HepG2 (cell line): ENCODE measurements around the gene CYTH1. TPM values are rescaled to one million over a fixed set of nuclear protein-coding genes. Genes with fewer than 3 reads are reported as not detected.

Experiments used
- ATF1 ChIP-seq: IDR thresholded peaks from 2 replicates; pipeline ENCODE4 v1.6.1; 2016; ENCODE audit warnings: mild to moderate bottlenecking, control low read depth
- CEBPB ChIP-seq: IDR thresholded peaks from 2 replicates; pipeline ENCODE4 v1.6.1; 2011; ENCODE audit warnings: low read depth, low read length, improper control_type of control experiment, borderline replicate concordance
- EEA1 ChIP-seq: sonication (generic); formaldehyde crosslinking; IDR thresholded peaks from 2 replicates; pipeline ENCODE4 v1.5.1; 2020; ENCODE audit warnings: mild to moderate bottlenecking, missing genetic modification reagents, borderline replicate concordance
- ELF1 ChIP-seq: sonication (generic); formaldehyde crosslinking; IDR thresholded peaks from 2 replicates; pipeline ENCODE4 v1.4.0; 2020; ENCODE audit warnings: missing genetic modification reagents
- ERF ChIP-seq: IDR thresholded peaks from 2 replicates; pipeline ENCODE4 v1.6.1; 2018; ENCODE audit warnings: missing biosample characterization, missing genetic modification reagents
- ETV6 ChIP-seq: sonication (generic); formaldehyde crosslinking; conservative IDR thresholded peaks from 2 replicates; pipeline ENCODE4 v1.4.0; 2020; ENCODE audit warnings: missing genetic modification reagents
- FOSL2 ChIP-seq: sonication (generic); formaldehyde crosslinking; IDR thresholded peaks from 2 replicates; pipeline ENCODE4 v1.4.0; 2020; ENCODE audit warnings: missing genetic modification reagents
- FOXA1 ChIP-seq, 2 experiments: fragments of 450-650 bp in 1 of 2; sonication (generic) in 1 of 2; formaldehyde crosslinking in 1 of 2; IDR thresholded peaks; 2 replicates each; pipeline versions ENCODE4 v1.4.0 to v1.6.1; 2016 to 2020; ENCODE audit warnings: missing genetic modification reagents in 1 of 2
- FOXK1 ChIP-seq: sonication (generic); formaldehyde crosslinking; IDR thresholded peaks from 2 replicates; pipeline ENCODE4 v1.4.0; 2020; ENCODE audit warnings: low read depth, missing genetic modification reagents, borderline replicate concordance
- FOXP1 ChIP-seq, 2 experiments: fragments of 450-650 bp in 1 of 2; IDR thresholded peaks; 2 replicates each; pipeline ENCODE4 v1.6.1; 2017 to 2018; ENCODE audit warnings: antibody characterized with exemption in 1 of 2
- HNRNPLL ChIP-seq: fragments of 200-400 bp; formaldehyde crosslinking; IDR thresholded peaks from 2 replicates; pipeline ENCODE4 v1.6.1; 2017; ENCODE audit warnings: mild to moderate bottlenecking, low read depth, low read length; ENCODE audit not compliant: poor library complexity, severe bottlenecking
- KLF12 ChIP-seq: sonication (generic); formaldehyde crosslinking; IDR thresholded peaks from 2 replicates; pipeline ENCODE4 v1.4.0; 2020; ENCODE audit warnings: missing genetic modification reagents, borderline replicate concordance
- KMT2B ChIP-seq: IDR thresholded peaks from 2 replicates; pipeline ENCODE4 v1.6.1; 2016; ENCODE audit warnings: missing genetic modification reagents, missing compliant biosample characterization
- MAZ ChIP-seq, 2 experiments: sonication (generic) in 1 of 2; formaldehyde crosslinking in 1 of 2; IDR thresholded peaks; 2 replicates each; pipeline versions ENCODE4 v1.5.0 to v1.6.1; 2012 to 2020; ENCODE audit warnings: low read depth in 2 of 2, mild to moderate bottlenecking in 2 of 2, borderline replicate concordance in 1 of 2, improper control_type of control experiment in 1 of 2, low read length in 1 of 2, missing genetic modification reagents in 1 of 2, moderate library complexity in 1 of 2
- MEF2D ChIP-seq: sonication (generic); formaldehyde crosslinking; IDR thresholded peaks from 2 replicates; pipeline ENCODE4 v1.5.1; 2020; ENCODE audit warnings: mild to moderate bottlenecking, missing genetic modification reagents
- NR1H2 ChIP-seq: sonication (generic); formaldehyde crosslinking; IDR thresholded peaks from 2 replicates; pipeline ENCODE4 v1.8.1; 2022; ENCODE audit warnings: low read depth, missing genetic modification reagents, borderline replicate concordance
- PCBP1 ChIP-seq: fragments of 200-400 bp; formaldehyde crosslinking; IDR thresholded peaks from 2 replicates; pipeline ENCODE4 v1.6.1; 2017; ENCODE audit warnings: mild to moderate bottlenecking, low read depth, low read length, borderline replicate concordance
- RARA ChIP-seq: IDR thresholded peaks from 2 replicates; pipeline ENCODE4 v1.6.1; 2016; ENCODE audit warnings: missing genetic modification reagents, missing compliant biosample characterization
- RFXANK ChIP-seq: IDR thresholded peaks from 2 replicates; pipeline ENCODE4 v1.6.1; 2016
- RXRB ChIP-seq: IDR thresholded peaks from 2 replicates; pipeline ENCODE4 v1.6.1; 2016; ENCODE audit warnings: borderline replicate concordance, missing genetic modification reagents, missing compliant biosample characterization
- SRSF1 ChIP-seq: fragments of 200-400 bp; formaldehyde crosslinking; optimal IDR thresholded peaks from 2 replicates; pipeline ENCODE3; 2017; ENCODE audit warnings: mild to moderate bottlenecking, low read depth, low read length, moderate library complexity
- TBX2 ChIP-seq: sonication (generic); formaldehyde crosslinking; IDR thresholded peaks from 2 replicates; pipeline ENCODE4 v1.5.0; 2020; ENCODE audit warnings: missing genetic modification reagents, mild to moderate bottlenecking, borderline replicate concordance
- ZFP1 ChIP-seq: IDR thresholded peaks from 2 replicates; pipeline ENCODE4 v1.6.1; 2016
- ZMAT3 ChIP-seq: sonication (generic); formaldehyde crosslinking; conservative IDR thresholded peaks from 2 replicates; pipeline ENCODE4 v1.7.0; 2021; ENCODE audit warnings: missing genetic modification reagents
- ZNF10 ChIP-seq: sonication (generic); formaldehyde crosslinking; IDR thresholded peaks from 2 replicates; pipeline ENCODE4 v1.4.0; 2020; ENCODE audit warnings: mild to moderate bottlenecking, low read depth, missing genetic modification reagents, borderline replicate concordance
- ZNF264 ChIP-seq: sonication (generic); formaldehyde crosslinking; IDR thresholded peaks from 2 replicates; pipeline ENCODE4 v1.4.0; 2020; ENCODE audit warnings: missing genetic modification reagents
- ZNF3 ChIP-seq: IDR thresholded peaks from 2 replicates; pipeline ENCODE4 v1.7.0; 2017; ENCODE audit warnings: inconsistent platforms
- ZNF703 ChIP-seq: sonication (generic); formaldehyde crosslinking; IDR thresholded peaks from 2 replicates; pipeline ENCODE4 v1.5.1; 2020; ENCODE audit warnings: missing genetic modification reagents, mild to moderate bottlenecking, moderate library complexity, borderline replicate concordance
- ZNF883 ChIP-seq: sonication (generic); formaldehyde crosslinking; IDR thresholded peaks from 2 replicates; pipeline ENCODE4 v1.5.1; 2020; ENCODE audit warnings: mild to moderate bottlenecking, missing genetic modification reagents; ENCODE audit errors: not compliant biosample characterization
- ZSCAN31 ChIP-seq: sonication (generic); formaldehyde crosslinking; IDR thresholded peaks from 2 replicates; pipeline ENCODE4 v1.5.0; 2020; ENCODE audit warnings: low read depth, mild to moderate bottlenecking, missing genetic modification reagents
- ZSCAN9 ChIP-seq: IDR thresholded peaks from 2 replicates; pipeline ENCODE4 v1.6.1; 2016; ENCODE audit warnings: borderline replicate concordance
- ZZZ3 ChIP-seq: sonication (generic); formaldehyde crosslinking; IDR thresholded peaks from 2 replicates; pipeline ENCODE4 v1.4.0; 2020; ENCODE audit warnings: missing genetic modification reagents, mild to moderate bottlenecking, borderline replicate concordance
- polyA plus RNA-seq, 8 experiments: library from polyadenylated mRNA; depleted of rRNA in 3 of 8; stranded (reverse) in 7 of 8; unstranded in 1 of 8; fragments of >200 nt; fragmentation: Illumina TruSeq in 4 of 8; extraction: Trizol in 4 of 8; gene quantifications; 2 replicates each; pipeline versions ENCODE4 v1.2.1 to v1.2.3, GENCODE V29; 2011 to 2016; ENCODE audit warnings: low read depth in 4 of 8, missing spikeins in 1 of 8, mixed read lengths in 1 of 8; ENCODE audit not compliant: insufficient read depth in 1 of 8
- total RNA-seq, 5 experiments: library from RNA; depleted of rRNA; stranded (reverse); fragments of >200 nt; fragmentation: Illumina TruSeq; extraction: Trizol; gene quantifications; 2 replicates each; pipeline ENCODE4 v1.2.3, GENCODE V29; 2016; ENCODE audit warnings: low read depth in 1 of 5
- TF ChIP-seq, protein P1 (sequence below): sonication (generic); formaldehyde crosslinking; IDR thresholded peaks from 2 replicates; pipeline ENCODE4 v1.4.0; 2020; ENCODE audit warnings: mild to moderate bottlenecking, missing genetic modification reagents

CYTH1 gene
- total and polyA plus RNA-seq, 2 of the 13 experiments (the other 11 are each of a cell fraction or from before 2014, with no cell fraction given), result 20.1 to 48.9 TPM

DNA sequence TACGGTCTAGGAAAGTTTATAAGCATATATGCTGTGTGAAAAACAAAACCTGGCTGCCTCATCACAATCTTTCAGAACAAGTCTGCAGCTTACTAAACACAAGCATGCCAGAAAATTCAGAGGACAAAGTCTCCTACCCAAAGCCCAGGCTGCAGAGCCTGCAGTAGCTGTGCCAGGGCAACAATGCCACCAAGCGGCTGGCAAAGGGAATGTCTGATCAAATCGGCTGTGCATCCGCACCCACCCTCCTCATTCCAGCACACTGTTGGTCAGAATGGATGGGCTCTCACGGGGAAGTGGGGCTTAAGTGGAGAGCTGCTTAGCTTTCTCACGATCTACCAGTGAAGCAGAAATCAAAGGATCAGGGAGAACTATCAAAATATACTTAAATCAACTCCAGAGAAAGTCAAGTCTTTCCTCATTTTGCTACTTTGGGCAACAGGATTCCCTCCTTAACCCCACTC is 73.5 kb downstream of the CYTH1 start (continued):
- no peak; the same call in 1 of the 2 replicates for TF ChIP-seq ZSCAN31
- peak; percentile 76 for TF ChIP-seq RXRB (CRISPR knock-in tag)
- no peak for TF ChIP-seq ZNF10 (CRISPR knock-in tag)
- TF ChIP-seq, protein P1, sequence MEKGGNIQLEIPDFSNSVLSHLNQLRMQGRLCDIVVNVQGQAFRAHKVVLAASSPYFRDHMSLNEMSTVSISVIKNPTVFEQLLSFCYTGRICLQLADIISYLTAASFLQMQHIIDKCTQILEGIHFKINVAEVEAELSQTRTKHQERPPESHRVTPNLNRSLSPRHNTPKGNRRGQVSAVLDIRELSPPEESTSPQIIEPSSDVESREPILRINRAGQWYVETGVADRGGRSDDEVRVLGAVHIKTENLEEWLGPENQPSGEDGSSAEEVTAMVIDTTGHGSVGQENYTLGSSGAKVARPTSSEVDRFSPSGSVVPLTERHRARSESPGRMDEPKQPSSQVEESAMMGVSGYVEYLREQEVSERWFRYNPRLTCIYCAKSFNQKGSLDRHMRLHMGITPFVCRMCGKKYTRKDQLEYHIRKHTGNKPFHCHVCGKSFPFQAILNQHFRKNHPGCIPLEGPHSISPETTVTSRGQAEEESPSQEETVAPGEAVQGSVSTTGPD (CRISPR knock-in tag), result no peak
- no peak for TF ChIP-seq ZMAT3 (CRISPR knock-in tag)
- TF ChIP-seq ZNF883 (CRISPR knock-in tag), result peak; percentile 59
- TF ChIP-seq MAZ (IDR thresholded peaks at IDR 0.05; ENCODE audit: borderline replicate concordance, low read depth, low read length), result peak; percentile 41; the same call in 1 of the 2 replicates
- TF ChIP-seq MAZ (CRISPR knock-in tag; IDR thresholded peaks at IDR 0.05; ENCODE audit: low read depth), result no peak
- no peak for TF ChIP-seq TBX2 (CRISPR knock-in tag)
- TF ChIP-seq ZNF3 (CRISPR knock-in tag), result no peak
- peak; percentile 65; the same call in 1 of the 2 replicates for TF ChIP-seq KMT2B (CRISPR knock-in tag)
- no peak for TF ChIP-seq ZNF703 (CRISPR knock-in tag)
- TF ChIP-seq FOXA1 (IDR thresholded peaks at IDR 0.05), result no peak
- TF ChIP-seq FOXA1 (CRISPR knock-in tag; IDR thresholded peaks at IDR 0.05), result peak; percentile 39; the same call in 1 of the 2 replicates
- no peak for TF ChIP-seq NR1H2
- TF ChIP-seq ZSCAN9, result peak; percentile 93
- no peak for TF ChIP-seq ETV6 (CRISPR knock-in tag)
- peak; percentile 90 for TF ChIP-seq ERF (CRISPR knock-in tag)
- TF ChIP-seq ZZZ3 (CRISPR knock-in tag), result peak; percentile 59; the same call in 1 of the 2 replicates
- TF ChIP-seq ELF1, result peak; percentile 42; the same call in 1 of the 2 replicates
- TF ChIP-seq ZNF264, result no peak
- peak; percentile 44; the same call in 1 of the 2 replicates for TF ChIP-seq RARA (CRISPR knock-in tag)
- no peak for TF ChIP-seq HNRNPLL
- TF ChIP-seq FOXK1 (CRISPR knock-in tag), result no peak
- no peak for TF ChIP-seq ZFP1 (CRISPR knock-in tag)
- TF ChIP-seq FOXP1 (IDR thresholded peaks at IDR 0.05), result no peak
- TF ChIP-seq FOXP1 (CRISPR knock-in tag; IDR thresholded peaks at IDR 0.05), result no peak
- TF ChIP-seq CEBPB, result no peak
- TF ChIP-seq EEA1, result no peak
- no peak; the same call in 1 of the 2 replicates for TF ChIP-seq RFXANK (CRISPR knock-in tag)
- peak; percentile 71 for TF ChIP-seq FOSL2 (CRISPR knock-in tag)
- no peak for TF ChIP-seq KLF12
- TF ChIP-seq SRSF1, result no peak
- no peak for TF ChIP-seq MEF2D (CRISPR knock-in tag)
- TF ChIP-seq ATF1 (CRISPR knock-in tag), result no peak
- TF ChIP-seq PCBP1, result no peak
